GM19468 (cell line): ENCODE data around the gene LRRC8B.
"Not testable (repeated sequence)": the region's sequence is repeated elsewhere in the genome, so short reads cannot be mapped to it uniquely, and the experiment has no call there.

Experiments
- ATAC-seq: cut with Tn5 transposase; IDR thresholded peaks from one replicate; pipeline ENCODE4 v1.9.1; 2021; ENCODE audit warnings: mild to moderate bottlenecking, moderate library complexity, moderate number of reproducible peaks; ENCODE audit not compliant: unreplicated experiment; ENCODE audit errors: extremely low read depth

The LRRC8B gene

DNA sequence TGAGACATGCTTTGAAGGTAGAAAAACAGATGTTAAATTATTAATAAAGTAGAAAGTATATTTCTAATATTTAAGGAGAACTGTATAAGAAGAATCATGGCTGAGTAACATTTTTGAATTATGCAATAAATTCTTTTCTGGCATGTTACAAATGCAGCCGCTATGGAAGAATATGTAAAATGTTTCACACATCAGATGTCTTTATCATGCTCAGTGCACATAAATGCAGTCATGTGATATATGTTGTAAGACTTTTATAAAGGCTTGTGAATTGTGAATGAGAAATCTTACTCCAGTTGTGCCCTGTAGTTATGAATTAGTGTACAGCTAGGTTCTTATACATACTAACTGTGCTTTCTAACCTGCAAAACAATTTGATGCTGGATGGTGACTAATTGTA is 53.5 kb downstream of the LRRC8B start:
- ATAC-seq, result no peak

GRCh38 chr1:89578946-89579684 is 54.5 kb downstream of the LRRC8B start:
- no peak for ATAC-seq

GRCh38 chr1:89580036-89580435 is 55.4 kb downstream of the LRRC8B start:
- no peak for ATAC-seq

GRCh38 chr1:89581859-89582258 is 57.2 kb downstream of the LRRC8B start:
- ATAC-seq, result no peak

DNA sequence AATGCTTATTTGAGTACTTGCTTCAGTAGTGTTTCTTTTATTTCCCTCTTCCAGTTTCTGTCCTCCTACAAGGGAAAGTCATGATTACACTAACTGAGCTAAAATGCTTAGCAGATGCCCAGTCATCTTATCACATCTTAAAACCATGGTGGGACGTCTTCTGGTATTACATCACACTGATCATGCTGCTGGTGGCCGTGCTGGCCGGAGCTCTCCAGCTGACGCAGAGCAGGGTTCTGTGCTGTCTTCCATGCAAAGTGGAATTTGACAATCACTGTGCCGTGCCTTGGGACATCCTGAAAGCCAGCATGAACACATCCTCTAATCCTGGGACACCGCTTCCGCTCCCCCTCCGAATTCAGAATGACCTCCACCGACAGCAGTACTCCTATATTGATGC is 57.9 kb downstream of the LRRC8B start:
- no peak for ATAC-seq

DNA sequence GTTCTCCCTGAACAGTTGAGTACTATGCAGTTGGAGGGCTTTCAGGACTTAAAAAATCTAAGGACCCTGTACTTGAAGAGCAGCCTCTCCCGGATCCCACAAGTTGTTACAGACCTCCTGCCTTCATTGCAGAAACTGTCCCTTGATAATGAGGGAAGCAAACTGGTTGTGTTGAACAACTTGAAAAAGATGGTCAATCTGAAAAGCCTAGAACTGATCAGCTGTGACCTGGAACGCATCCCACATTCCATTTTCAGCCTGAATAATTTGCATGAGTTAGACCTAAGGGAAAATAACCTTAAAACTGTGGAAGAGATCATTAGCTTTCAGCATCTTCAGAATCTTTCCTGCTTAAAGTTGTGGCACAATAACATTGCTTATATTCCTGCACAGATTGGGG is 59.6 kb downstream of the LRRC8B start:
- ATAC-seq, result no peak

GRCh38 chr1:89584781-89585180 is 60.2 kb downstream of the LRRC8B start:
- no peak for ATAC-seq

GRCh38 chr1:89587729-89588161 is 63.1 kb downstream of the LRRC8B start:
- ATAC-seq, result no peak

DNA sequence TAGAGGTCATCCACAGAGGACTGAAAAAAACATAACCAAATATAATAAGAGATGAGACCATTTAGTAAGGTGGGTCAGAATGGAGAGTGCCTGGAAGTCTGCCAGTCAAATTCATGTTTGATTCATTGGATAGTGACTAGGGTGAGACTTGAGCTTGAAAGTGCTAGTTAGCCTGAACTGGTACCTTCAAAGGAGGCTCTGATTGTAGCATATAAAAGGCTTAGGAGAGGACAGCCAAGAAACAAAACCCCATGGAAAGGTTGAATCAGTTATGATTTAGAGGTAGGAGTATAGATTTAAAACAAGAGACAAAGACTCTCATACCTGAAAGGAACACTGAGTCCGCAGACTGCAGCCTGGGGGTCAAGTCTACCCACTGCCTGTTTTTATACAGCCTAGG is 63.9 kb downstream of the LRRC8B start:
- no peak for ATAC-seq

DNA sequence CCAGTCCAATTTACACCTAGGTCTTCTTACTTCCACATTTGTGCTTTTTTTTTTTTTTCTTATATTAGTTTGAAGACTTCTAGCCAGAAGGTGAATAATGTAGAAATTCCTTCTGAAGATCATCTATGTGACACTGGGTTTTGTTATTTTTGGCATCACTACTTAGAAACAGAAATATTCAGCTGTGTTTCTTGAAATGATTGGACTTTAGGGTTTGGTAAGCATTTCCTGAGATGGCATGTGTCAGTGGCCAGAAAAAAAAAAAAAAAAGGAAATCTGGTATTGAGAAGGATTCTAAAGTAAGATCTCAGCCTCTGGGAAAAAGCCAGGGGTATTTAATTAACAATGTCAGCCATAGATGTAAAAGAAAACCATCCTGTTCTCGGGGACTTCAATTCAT is 64.9 kb downstream of the LRRC8B start:
- ATAC-seq, result no peak

DNA sequence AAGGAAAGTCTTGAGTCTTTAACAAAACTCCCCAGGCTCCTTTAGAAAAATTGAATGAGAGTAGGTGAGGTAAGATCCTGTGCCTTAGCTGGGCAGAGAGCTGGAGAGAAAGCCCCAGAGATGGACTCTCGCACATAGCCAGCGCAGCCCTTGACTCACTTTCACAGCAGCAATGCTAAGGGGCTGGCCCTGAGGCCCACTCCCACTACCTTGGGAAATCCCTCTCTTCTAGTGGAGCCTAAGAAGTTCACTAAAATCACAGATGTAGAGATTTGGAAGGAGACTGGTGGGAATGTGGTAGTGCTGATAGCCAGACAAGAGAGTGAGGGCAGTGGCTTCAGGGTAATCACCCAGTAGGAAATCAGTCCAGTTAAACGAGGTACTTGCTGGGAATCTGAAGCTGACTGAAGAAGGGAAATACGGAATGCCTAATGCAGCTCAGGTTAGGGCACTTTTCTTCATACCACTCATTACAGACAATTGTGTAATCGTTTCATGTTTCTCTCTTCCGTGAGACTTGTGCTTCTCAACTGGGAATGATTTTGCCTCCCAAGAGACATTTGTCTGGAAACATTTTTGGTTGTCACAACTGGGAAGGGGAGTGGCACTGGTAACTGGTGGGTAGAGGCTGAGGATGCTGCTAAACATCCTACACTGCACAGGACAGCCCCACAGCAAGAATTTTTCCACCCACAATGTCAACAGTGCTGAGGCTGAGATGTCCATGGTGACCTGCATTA is 65.9 kb downstream of the LRRC8B start:
- ATAC-seq, result no peak

DNA sequence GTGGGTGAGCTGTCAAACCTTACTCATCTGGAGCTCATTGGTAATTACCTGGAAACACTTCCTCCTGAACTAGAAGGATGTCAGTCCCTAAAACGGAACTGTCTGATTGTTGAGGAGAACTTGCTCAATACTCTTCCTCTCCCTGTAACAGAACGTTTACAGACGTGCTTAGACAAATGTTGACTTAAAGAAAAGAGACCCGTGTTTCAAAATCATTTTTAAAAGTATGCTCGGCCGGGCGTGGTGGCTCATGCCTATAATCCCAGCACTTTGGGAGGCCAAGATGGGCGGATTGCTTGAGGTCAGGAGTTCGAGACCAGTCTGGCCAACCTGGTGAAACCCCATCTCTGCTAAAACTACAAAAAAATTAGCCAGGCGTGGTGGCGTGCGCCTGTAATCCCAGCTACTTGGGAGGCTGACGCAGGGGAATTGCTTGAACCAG is 68.3 kb downstream of the LRRC8B start:
- not testable (repeated sequence) for ATAC-seq

DNA sequence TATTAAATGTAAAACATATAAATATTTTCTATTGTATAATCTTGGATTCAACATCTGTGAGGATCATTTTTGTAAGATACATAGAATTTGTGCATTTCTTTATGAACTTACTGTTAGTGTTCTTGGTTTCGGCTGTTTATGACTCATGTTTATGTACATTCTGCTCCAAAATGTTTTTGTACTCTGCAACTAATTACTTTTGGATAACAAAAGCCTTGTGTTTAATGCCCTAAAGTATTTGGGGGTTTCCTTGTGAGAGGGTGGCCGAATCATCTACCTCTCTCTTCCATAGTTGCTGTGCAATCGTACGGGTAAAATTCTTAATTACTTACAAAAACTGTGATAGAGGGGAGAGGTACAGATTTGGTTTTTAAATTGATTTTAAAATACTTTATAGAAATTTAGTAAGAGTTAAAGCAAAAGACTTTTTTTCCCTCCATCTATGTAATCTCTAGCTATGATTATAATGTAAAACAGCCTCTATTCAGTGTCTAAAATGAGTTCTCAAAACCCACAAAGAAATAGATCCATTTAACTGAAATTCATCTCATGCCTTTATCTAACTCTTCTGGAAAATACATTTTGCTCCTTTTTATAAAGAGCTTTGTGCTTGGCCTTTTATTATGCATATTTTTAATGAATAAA is 69.6 kb downstream of the LRRC8B start:
- ATAC-seq, result no peak

- ATAC-seq, result no peak
These were observed 72.1 kb downstream of the LRRC8B start for GRCh38 chr1:89596698-89597097.

DNA sequence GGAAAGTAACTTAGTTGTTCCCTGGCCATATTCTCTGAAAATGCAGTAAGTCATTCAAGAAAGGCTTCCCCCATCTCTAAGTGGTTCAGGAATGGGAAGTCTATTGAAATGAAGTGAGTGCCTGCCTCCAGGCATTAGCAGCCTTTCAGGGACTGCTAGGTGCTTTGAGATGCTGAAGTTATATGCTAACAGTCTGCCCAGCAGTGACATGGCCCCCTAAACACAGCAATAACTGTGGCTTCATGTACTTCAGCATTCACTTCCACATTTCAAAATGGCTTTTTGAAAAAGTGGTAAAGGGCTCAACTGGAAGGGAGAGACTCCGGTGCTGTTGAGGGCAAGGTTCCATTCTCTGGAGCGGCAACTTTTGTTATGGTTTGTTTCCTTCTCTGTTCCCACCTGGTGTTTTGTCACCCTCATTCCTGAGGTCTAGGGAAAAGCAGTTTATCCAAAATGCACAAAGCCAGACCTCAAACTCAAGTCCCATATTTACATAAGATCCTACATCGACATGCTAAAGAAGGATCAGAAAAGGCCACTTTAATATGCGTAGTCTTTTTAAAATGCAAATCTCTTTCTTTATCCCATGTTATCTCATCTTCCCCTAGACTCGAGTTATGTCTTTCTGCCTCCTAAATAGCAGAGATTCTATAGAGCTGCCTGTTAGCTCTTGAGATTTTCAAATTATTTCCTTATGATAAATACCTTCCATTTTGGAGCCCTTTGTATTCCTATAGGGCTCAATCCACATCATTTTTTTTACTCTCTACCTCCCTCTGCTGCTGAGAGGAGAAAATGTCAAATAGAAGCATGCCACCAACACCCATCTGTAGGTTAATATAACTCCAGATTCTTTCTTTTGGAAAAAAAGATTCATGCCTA is 74.1 kb downstream of the LRRC8B start:
- no peak for ATAC-seq

DNA sequence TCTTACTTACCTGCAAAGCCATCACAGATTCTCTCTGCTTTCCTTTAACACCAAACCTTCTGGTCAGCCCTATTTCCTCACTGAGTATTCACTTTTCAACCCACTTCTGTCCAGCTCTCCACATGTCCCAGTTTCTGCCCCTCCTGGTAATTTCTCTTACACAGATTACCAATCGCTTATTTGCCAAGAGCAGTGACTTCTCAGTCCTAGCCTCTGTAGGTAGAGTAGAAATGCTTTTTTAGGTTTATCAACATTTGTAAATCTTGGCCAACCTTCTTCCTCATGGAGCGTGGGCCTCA is 74.7 kb downstream of the LRRC8B start:
- ATAC-seq, result no peak

GRCh38 chr1:89600451-89601224 is 76.0 kb downstream of the LRRC8B start:
- no peak for ATAC-seq

DNA sequence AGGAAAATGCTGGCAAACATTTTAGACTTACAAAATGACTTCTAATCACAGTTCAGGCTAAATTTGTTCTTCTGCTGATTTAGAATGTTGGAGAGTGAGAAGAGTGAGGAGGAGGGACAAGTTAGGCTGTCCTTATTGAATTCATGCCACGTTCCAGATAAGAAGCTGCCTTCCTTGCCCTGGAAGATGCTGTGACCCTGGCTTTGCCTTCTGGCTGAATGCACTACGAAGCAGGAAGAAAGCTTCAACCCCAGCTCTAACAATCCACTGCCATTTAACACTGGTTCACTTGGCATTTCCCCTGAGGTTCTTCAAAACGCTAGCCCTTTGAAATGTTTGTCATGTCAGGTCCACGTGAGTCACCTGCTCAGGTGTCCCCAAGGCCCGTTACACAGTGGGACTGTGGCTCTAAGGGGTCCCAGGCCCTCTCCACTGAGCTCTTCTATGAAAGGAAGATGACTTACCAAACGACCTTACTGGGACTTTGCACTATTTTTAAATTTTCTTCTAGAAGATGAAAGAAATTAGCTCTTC is 78.3 kb downstream of the LRRC8B start:
- ATAC-seq, result no peak

DNA sequence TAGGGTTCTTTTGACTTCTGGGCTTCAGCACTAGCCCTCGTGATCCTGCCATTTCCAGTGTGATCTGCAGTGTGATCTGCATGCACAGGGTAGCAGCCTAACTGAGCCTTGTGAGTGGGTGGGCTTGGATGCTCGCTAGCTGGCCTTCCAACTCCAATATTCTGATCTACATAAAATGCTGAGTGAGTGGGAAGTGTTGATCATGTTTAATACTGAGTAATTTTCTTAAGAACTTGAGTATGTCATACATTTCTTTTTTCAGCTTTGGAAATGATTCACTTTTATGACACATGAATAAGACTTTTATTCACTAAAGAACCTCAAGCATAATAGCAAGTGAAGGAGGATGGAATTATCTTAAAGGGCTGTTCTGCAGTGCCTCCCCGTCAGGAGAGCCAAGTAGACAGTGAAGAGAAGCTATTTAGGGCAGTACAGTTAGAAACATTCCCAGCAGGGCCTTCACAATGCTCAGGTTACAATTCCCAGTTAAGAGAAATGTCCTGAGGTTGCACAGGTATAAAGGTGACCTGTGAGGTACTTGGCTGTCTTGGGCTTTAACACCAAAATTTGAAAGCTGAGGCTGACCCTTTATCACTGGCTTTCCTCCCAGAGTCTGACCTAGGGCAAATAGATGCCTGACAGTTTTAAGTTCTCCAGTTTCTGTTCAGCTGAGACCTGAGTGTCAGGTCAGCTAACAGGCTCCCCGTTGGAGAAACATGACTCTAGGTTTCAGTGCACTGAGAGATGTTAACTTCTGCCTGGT is 79.2 kb downstream of the LRRC8B start:
- no peak for ATAC-seq
